OCI-LY1 (cell line): ENCODE results near the gene GPT2.

ENCODE experiments used
- EZH2 ChIP-seq: fragments of 200-600 bp; sonication (generic), shearing (Covaris generic); IDR thresholded peaks from 2 replicates; pipeline ENCODE4 v1.8.0; 2017; ENCODE audit warnings: borderline replicate concordance, mixed run types, mild to moderate bottlenecking, antibody characterized with exemption, low read length, moderate library complexity, mixed read lengths
- TF ChIP-seq, protein P1 (sequence below): fragments of 200-600 bp; sonication (generic), shearing (Covaris generic); IDR thresholded peaks from 2 replicates; pipeline ENCODE4 v1.5.1; 2017; ENCODE audit warnings: mild to moderate bottlenecking, antibody characterized with exemption, low read length, moderate library complexity, mixed read lengths

DNA sequence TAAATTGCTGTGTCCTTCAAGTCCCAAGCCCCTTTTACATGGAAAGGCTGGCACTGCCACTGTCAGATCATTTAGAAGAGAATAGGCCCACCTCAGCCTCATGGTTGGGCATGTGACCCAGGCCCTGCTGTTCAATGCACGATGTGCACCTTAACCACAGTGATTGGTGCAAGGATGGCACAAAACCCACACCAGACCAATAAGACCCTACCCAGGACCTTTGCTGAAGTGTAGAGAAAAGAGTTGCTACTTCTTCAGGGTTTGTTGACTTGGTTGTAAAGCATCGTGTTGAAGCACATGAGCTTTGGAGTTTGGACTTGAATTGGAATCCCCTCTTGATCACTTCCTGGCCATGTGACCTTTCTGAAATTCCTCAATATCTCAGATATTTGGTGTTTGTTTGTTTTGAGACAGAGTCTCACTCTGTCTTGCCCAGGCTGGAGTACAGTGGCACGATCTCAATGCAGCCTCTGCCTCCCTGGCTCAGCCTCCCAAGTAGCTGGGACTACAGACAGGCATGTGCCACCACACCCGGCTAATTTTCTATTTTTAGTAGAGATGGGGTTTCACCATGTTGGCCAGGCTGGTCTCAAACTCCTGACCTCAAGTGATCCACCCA is 64.5 kb downstream of the GPT2 start:
- TF ChIP-seq, protein P1, sequence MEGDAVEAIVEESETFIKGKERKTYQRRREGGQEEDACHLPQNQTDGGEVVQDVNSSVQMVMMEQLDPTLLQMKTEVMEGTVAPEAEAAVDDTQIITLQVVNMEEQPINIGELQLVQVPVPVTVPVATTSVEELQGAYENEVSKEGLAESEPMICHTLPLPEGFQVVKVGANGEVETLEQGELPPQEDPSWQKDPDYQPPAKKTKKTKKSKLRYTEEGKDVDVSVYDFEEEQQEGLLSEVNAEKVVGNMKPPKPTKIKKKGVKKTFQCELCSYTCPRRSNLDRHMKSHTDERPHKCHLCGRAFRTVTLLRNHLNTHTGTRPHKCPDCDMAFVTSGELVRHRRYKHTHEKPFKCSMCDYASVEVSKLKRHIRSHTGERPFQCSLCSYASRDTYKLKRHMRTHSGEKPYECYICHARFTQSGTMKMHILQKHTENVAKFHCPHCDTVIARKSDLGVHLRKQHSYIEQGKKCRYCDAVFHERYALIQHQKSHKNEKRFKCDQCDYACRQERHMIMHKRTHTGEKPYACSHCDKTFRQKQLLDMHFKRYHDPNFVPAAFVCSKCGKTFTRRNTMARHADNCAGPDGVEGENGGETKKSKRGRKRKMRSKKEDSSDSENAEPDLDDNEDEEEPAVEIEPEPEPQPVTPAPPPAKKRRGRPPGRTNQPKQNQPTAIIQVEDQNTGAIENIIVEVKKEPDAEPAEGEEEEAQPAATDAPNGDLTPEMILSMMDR, result no peak
- TF ChIP-seq EZH2, result no peak
